Parathyroid adenoma (tissue), 2 donors: Measurements from ENCODE around the gene CAV3.

Experiments
- H2AFZ ChIP-seq: fragments of 300-600 bp; sonication (generic); one replicate; pipeline ENCODE4 v1.7.0; 2017; ENCODE audit warnings: antibody characterized with exemption, mild to moderate bottlenecking
- H3K27ac ChIP-seq: fragments of 300-600 bp; sonication (generic); one replicate; pipeline ENCODE4 v1.7.0; 2017
- H3K27me3 ChIP-seq: fragments of 300-600 bp; sonication (generic); one replicate; pipeline ENCODE4 v1.7.0; 2017; ENCODE audit warnings: low read length; ENCODE audit not compliant: control insufficient read depth, insufficient read depth
- H3K36me3 ChIP-seq: fragments of 300-600 bp; sonication (generic); one replicate; pipeline ENCODE4 v1.7.0; 2017; ENCODE audit warnings: low read length; ENCODE audit not compliant: control insufficient read depth, insufficient read depth
- H3K4me1 ChIP-seq: fragments of 300-600 bp; sonication (generic); one replicate; pipeline ENCODE4 v1.7.0; 2017; ENCODE audit warnings: control low read depth
- H3K4me2 ChIP-seq: fragments of 300-600 bp; sonication (generic); one replicate; pipeline ENCODE4 v1.7.0; 2017; ENCODE audit warnings: low read length
- H3K4me3 ChIP-seq: fragments of 300-600 bp; sonication (generic); one replicate; pipeline ENCODE4 v1.7.0; 2017; ENCODE audit warnings: low read depth, low read length
- H3K79me2 ChIP-seq: fragments of 300-600 bp; sonication (generic); one replicate; pipeline ENCODE4 v1.7.0; 2017; ENCODE audit warnings: control low read depth
- H3K9ac ChIP-seq: fragments of 300-600 bp; sonication (generic); one replicate; pipeline ENCODE4 v1.7.0; 2017; ENCODE audit warnings: mild to moderate bottlenecking
- H3K9me3 ChIP-seq: fragments of 300-600 bp; sonication (generic); one replicate; pipeline ENCODE4 v1.7.0; 2017; ENCODE audit warnings: low read length; ENCODE audit not compliant: control insufficient read depth
- TF ChIP-seq, protein P1 (sequence below): fragments of 300-600 bp; sonication (generic); IDR thresholded peaks from one replicate; pipeline ENCODE4 v1.7.0; 2017; ENCODE audit warnings: antibody characterized with exemption, mild to moderate bottlenecking
- donor health status: primary hyperparathyroidism.

Gene CAV3

GRCh38 chr3:8769088-8769822 is 35.7 kb downstream of the CAV3 start, which contains the start of gene OXTR:
TSS of gene OXTR (minus strand) at chr3:8769613. CDS start at chr3:8768187, 1,426 bp downstream.
- no peaks in the 10 kb centered on the region for H3K4me1 ChIP-seq
- H3K27ac ChIP-seq: no peak within 1 kb of the TSS
- H3K9me3 ChIP-seq: no peaks in the 10 kb centered on the region
- H3K27me3 ChIP-seq: peaks cover 5% of the 10 kb centered on the region
- no peaks in the 10 kb centered on the region for H3K36me3 ChIP-seq
- peak within 1 kb of the TSS; percentile 51 for H3K4me2 ChIP-seq
- H3K79me2 ChIP-seq: no peaks in the 10 kb centered on the region
- H2AFZ ChIP-seq: no peak within 1 kb of the TSS
- TF ChIP-seq, protein P1, sequence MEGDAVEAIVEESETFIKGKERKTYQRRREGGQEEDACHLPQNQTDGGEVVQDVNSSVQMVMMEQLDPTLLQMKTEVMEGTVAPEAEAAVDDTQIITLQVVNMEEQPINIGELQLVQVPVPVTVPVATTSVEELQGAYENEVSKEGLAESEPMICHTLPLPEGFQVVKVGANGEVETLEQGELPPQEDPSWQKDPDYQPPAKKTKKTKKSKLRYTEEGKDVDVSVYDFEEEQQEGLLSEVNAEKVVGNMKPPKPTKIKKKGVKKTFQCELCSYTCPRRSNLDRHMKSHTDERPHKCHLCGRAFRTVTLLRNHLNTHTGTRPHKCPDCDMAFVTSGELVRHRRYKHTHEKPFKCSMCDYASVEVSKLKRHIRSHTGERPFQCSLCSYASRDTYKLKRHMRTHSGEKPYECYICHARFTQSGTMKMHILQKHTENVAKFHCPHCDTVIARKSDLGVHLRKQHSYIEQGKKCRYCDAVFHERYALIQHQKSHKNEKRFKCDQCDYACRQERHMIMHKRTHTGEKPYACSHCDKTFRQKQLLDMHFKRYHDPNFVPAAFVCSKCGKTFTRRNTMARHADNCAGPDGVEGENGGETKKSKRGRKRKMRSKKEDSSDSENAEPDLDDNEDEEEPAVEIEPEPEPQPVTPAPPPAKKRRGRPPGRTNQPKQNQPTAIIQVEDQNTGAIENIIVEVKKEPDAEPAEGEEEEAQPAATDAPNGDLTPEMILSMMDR: peak; percentile 68
- H3K4me3 ChIP-seq: no peak within 1 kb of the TSS
- no peak within 1 kb of the TSS for H3K9ac ChIP-seq

- TF ChIP-seq, protein P1: no peak
- H3K4me2 ChIP-seq: no peak overlapping the region
- H3K27ac ChIP-seq: no peak overlapping the region
- H3K9ac ChIP-seq: no peak overlapping the region
- no peaks in the 10 kb centered on the region for H3K9me3 ChIP-seq
- peaks cover 3% of the 10 kb centered on the region for H3K27me3 ChIP-seq
- no peaks in the 10 kb centered on the region for H3K36me3 ChIP-seq
- no peak overlapping the region for H3K4me3 ChIP-seq
- no peaks in the 10 kb centered on the region for H3K4me1 ChIP-seq
- no peak overlapping the region for H2AFZ ChIP-seq
- no peaks in the 10 kb centered on the region for H3K79me2 ChIP-seq
Measured at GRCh38 chr3:8773941-8774542, 40.4 kb downstream of the CAV3 start.

DNA sequence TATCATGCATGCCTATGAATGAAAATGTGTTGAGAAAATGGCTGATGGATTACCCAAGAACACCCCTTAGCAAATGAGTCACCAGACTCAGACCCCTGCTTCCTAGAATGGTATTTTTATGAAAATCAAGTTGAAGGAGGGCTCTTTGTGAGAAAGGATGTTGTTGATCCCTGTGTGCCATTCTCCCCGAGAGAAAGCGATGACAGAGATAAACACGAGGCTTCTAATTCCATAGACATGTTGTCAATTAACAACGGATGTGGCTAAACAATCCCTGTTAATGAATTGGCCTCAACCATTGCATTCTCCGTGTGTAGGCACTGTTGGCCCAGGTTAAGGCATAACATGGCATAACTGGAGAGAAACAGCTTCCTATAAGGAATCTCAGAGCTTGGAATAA is 41.6 kb downstream of the CAV3 start:
- no peaks in the 10 kb centered on the region for H3K9me3 ChIP-seq
- H3K79me2 ChIP-seq: no peaks in the 10 kb centered on the region
- H2AFZ ChIP-seq: no peak overlapping the region
- no peak overlapping the region for H3K4me2 ChIP-seq
- H3K4me3 ChIP-seq: no peak overlapping the region
- no peak overlapping the region for H3K9ac ChIP-seq
- no peaks in the 10 kb centered on the region for H3K36me3 ChIP-seq
- TF ChIP-seq, protein P1: no peak
- H3K4me1 ChIP-seq: no peaks in the 10 kb centered on the region
- no peak overlapping the region for H3K27ac ChIP-seq
- no peaks in the 10 kb centered on the region for H3K27me3 ChIP-seq

- Histone ChIP-seq H3K27ac (no peak overlapping the region), H3K36me3 (no peaks in the 10 kb centered on the region), H3K27me3 (no peaks in the 10 kb centered on the region), H2AFZ (no peak overlapping the region), H3K9ac (no peak overlapping the region), H3K79me2 (no peaks in the 10 kb centered on the region), H3K4me3 (no peak overlapping the region), H3K4me1 (no peaks in the 10 kb centered on the region), H3K4me2 (no peak overlapping the region), H3K9me3 (no peaks in the 10 kb centered on the region)
- TF ChIP-seq, protein P1: no peak
Measured at GRCh38 chr3:8775602-8776001, 42.0 kb downstream of the CAV3 start.
